Measurements from ENCODE around the gene PSORS1C2.

The PSORS1C2 gene

GRCh38 chr6:31175971-31176370, 37.1 kb upstream of the PSORS1C2 start:
- TF ChIP-seq, protein P1, sequence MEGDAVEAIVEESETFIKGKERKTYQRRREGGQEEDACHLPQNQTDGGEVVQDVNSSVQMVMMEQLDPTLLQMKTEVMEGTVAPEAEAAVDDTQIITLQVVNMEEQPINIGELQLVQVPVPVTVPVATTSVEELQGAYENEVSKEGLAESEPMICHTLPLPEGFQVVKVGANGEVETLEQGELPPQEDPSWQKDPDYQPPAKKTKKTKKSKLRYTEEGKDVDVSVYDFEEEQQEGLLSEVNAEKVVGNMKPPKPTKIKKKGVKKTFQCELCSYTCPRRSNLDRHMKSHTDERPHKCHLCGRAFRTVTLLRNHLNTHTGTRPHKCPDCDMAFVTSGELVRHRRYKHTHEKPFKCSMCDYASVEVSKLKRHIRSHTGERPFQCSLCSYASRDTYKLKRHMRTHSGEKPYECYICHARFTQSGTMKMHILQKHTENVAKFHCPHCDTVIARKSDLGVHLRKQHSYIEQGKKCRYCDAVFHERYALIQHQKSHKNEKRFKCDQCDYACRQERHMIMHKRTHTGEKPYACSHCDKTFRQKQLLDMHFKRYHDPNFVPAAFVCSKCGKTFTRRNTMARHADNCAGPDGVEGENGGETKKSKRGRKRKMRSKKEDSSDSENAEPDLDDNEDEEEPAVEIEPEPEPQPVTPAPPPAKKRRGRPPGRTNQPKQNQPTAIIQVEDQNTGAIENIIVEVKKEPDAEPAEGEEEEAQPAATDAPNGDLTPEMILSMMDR (conservative IDR thresholded peaks at IDR 0.05; ENCODE audit: low read depth, low read length): no peak
- H3K9ac ChIP-seq: no peak overlapping the region

GRCh38 chr6:31174378-31174777, 35.5 kb upstream of the PSORS1C2 start:
- peaks cover 7% of the 10 kb centered on the region for H3K4me1 ChIP-seq (ENCODE audit: low read depth, poor library complexity, severe bottlenecking)
- no peak overlapping the region for H3K27ac ChIP-seq
- TF ChIP-seq, protein P1 (conservative IDR thresholded peaks at IDR 0.05; ENCODE audit: low read depth, low read length): no peak
- H3K36me3 ChIP-seq (ENCODE audit: insufficient read depth): no peaks in the 10 kb centered on the region
- H4K20me1 ChIP-seq (ENCODE audit: insufficient read depth): no peaks in the 10 kb centered on the region
- no peak overlapping the region for H3K4me3 ChIP-seq (IDR thresholded peaks at IDR 0.05; ENCODE audit: insufficient read depth, low read depth, low read length)
- no peak overlapping the region for H3K4me2 ChIP-seq
- H3K79me2 ChIP-seq (ENCODE audit: insufficient read depth, low read depth): no peaks in the 10 kb centered on the region
- no peaks in the 10 kb centered on the region for H3K27me3 ChIP-seq (ENCODE audit: insufficient read depth, low read depth)
- H3K9ac ChIP-seq: no peak overlapping the region
- no peak overlapping the region for H2AFZ ChIP-seq (ENCODE audit: low read depth)

More at GRCh38 chr6:31175971-31176370, 37.1 kb upstream of the PSORS1C2 start:
- Histone ChIP-seq H3K27ac (no peak overlapping the region), H3K36me3 (ENCODE audit: insufficient read depth) (no peaks in the 10 kb centered on the region), H4K20me1 (ENCODE audit: insufficient read depth) (no peaks in the 10 kb centered on the region), H3K4me2 (no peak overlapping the region), H3K27me3 (ENCODE audit: insufficient read depth, low read depth) (no peaks in the 10 kb centered on the region), H2AFZ (ENCODE audit: low read depth) (no peak overlapping the region), H3K4me3 (IDR thresholded peaks at IDR 0.05; ENCODE audit: insufficient read depth, low read depth, low read length) (no peak overlapping the region), H3K4me1 (ENCODE audit: low read depth, poor library complexity, severe bottlenecking) (peaks cover 8% of the 10 kb centered on the region), H3K79me2 (ENCODE audit: insufficient read depth, low read depth) (no peaks in the 10 kb centered on the region)

GRCh38 chr6:31173406-31173805, 34.5 kb upstream of the PSORS1C2 start:
- Histone ChIP-seq H2AFZ (ENCODE audit: low read depth) (no peak overlapping the region), H3K36me3 (ENCODE audit: insufficient read depth) (no peaks in the 10 kb centered on the region), H4K20me1 (ENCODE audit: insufficient read depth) (no peaks in the 10 kb centered on the region), H3K9ac (no peak overlapping the region), H3K27ac (no peak overlapping the region), H3K4me2 (no peak overlapping the region), H3K4me3 (IDR thresholded peaks at IDR 0.05; ENCODE audit: insufficient read depth, low read depth, low read length) (no peak overlapping the region), H3K27me3 (ENCODE audit: insufficient read depth, low read depth) (no peaks in the 10 kb centered on the region), H3K79me2 (ENCODE audit: insufficient read depth, low read depth) (no peaks in the 10 kb centered on the region), H3K4me1 (ENCODE audit: low read depth, poor library complexity, severe bottlenecking) (no peaks in the 10 kb centered on the region)
- TF ChIP-seq, protein P1 (conservative IDR thresholded peaks at IDR 0.05; ENCODE audit: low read depth, low read length): no peak

- Histone ChIP-seq H3K27me3 (ENCODE audit: insufficient read depth, low read depth) (no peaks in the 10 kb centered on the region), H3K4me2 (no peak overlapping the region), H2AFZ (ENCODE audit: low read depth) (no peak overlapping the region), H3K36me3 (ENCODE audit: insufficient read depth) (no peaks in the 10 kb centered on the region), H3K4me3 (IDR thresholded peaks at IDR 0.05; ENCODE audit: insufficient read depth, low read depth, low read length) (no peak overlapping the region), H3K27ac (no peak overlapping the region), H3K9ac (no peak overlapping the region), H3K4me1 (ENCODE audit: low read depth, poor library complexity, severe bottlenecking) (no peaks in the 10 kb centered on the region), H4K20me1 (ENCODE audit: insufficient read depth) (no peaks in the 10 kb centered on the region), H3K79me2 (ENCODE audit: insufficient read depth, low read depth) (no peaks in the 10 kb centered on the region)
- TF ChIP-seq, protein P1 (conservative IDR thresholded peaks at IDR 0.05; ENCODE audit: low read depth, low read length): no peak
Observed at GRCh38 chr6:31172973-31173384, 34.1 kb upstream of the PSORS1C2 start.

All from KMS-11 (cell line).